HG03432 (cell line): Measurements from ENCODE around the gene SPARCL1.

Experiments used
- ATAC-seq: cut with Tn5 transposase; IDR thresholded peaks from one replicate; pipeline ENCODE4 v1.9.1; 2021; ENCODE audit warnings: mild to moderate bottlenecking, moderate library complexity; ENCODE audit not compliant: unreplicated experiment

SPARCL1 gene

GRCh38 chr4:87541521-87541920 lies 12.3 kb upstream of the SPARCL1 start:
- ATAC-seq: no peak

- no peak for ATAC-seq
These were observed 11.2 kb upstream of the SPARCL1 start for GRCh38 chr4:87540146-87541058.

- no peak for ATAC-seq
These were observed 3.7 kb upstream of the SPARCL1 start for GRCh38 chr4:87532907-87533306.

- no peak for ATAC-seq
These were observed 2.9 kb upstream of the SPARCL1 start for GRCh38 chr4:87532109-87532508.

- ATAC-seq: no peak
These were observed 2.4 kb upstream of the SPARCL1 start for GRCh38 chr4:87531621-87532020.

- no peak for ATAC-seq
These were observed 1.7 kb upstream of the SPARCL1 start for GRCh38 chr4:87530868-87531267.

GRCh38 chr4:87530229-87530628 lies 1.1 kb upstream of the SPARCL1 start:
- ATAC-seq: no peak

GRCh38 chr4:87527431-87528220 lies 1.6 kb downstream of the SPARCL1 start:
- no peak for ATAC-seq

- ATAC-seq: no peak
These were observed 3.4 kb downstream of the SPARCL1 start for GRCh38 chr4:87525636-87526295.

- no peak for ATAC-seq
These were observed 4.7 kb downstream of the SPARCL1 start for GRCh38 chr4:87524456-87524855.

GRCh38 chr4:87523307-87523706 lies 5.9 kb downstream of the SPARCL1 start:
- no peak for ATAC-seq

- ATAC-seq: peak; percentile 89
These were observed 7.3 kb downstream of the SPARCL1 start for GRCh38 chr4:87521757-87522374.

GRCh38 chr4:87521319-87521718 lies 7.9 kb downstream of the SPARCL1 start:
- ATAC-seq: peak; percentile 13

GRCh38 chr4:87517621-87518020 lies 11.6 kb downstream of the SPARCL1 start:
- ATAC-seq: no peak

GRCh38 chr4:87516683-87517082 lies 12.5 kb downstream of the SPARCL1 start:
- no peak for ATAC-seq

- no peak for ATAC-seq
These were observed 16.8 kb downstream of the SPARCL1 start for GRCh38 chr4:87512400-87512799.

- no peak for ATAC-seq
These were observed 17.7 kb downstream of the SPARCL1 start for GRCh38 chr4:87511500-87511899.

GRCh38 chr4:87510747-87511146 lies 18.4 kb downstream of the SPARCL1 start:
- no peak for ATAC-seq

GRCh38 chr4:87506974-87507701 lies 22.0 kb downstream of the SPARCL1 start:
- no peak for ATAC-seq

GRCh38 chr4:87505862-87506261 lies 23.3 kb downstream of the SPARCL1 start:
- ATAC-seq: no peak
